ENCODE results near the gene TMEM204. TPM values are rescaled to one million over a fixed set of nuclear protein-coding genes. Genes with fewer than 3 reads are reported as not detected.

The TMEM204 gene
- total RNA-seq, 1 experiment from 2014 or later: not detected

DNA sequence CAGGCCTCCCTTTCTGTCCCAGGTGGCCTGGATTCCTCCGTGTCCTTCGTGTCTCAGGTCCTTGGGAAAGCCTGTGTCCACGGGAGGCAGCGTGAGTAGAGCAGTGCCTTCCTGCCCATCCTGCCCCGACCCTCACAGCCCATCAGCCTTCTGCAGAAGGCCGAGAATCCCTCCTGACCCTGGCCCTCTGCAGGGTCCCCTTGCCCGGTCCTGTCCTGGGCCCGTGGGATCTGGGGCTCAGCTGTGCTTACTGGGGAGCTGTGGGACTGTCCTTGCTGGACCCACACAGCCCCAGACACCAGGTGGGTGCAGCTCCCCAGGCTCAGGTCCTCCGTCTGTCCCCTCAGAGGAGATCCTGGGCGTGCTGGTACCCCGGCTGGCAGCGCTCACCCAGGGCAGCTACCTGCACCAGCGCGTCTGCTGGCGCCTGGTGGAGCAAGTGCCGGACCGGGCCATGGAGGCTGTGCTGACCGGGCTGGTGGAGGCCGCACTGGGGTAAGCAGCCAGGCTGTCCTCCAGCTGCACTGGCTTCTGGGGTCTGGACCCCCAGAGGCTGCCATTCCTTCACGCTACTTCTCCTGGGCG, 36.4 kb upstream of the TMEM204 start:
- in situ Hi-C loops (cut with HindIII; ENCODE audit: low pct_unique_long_range_greater_than_20kb, low sequenced_read_pairs): no loop called here

DNA sequence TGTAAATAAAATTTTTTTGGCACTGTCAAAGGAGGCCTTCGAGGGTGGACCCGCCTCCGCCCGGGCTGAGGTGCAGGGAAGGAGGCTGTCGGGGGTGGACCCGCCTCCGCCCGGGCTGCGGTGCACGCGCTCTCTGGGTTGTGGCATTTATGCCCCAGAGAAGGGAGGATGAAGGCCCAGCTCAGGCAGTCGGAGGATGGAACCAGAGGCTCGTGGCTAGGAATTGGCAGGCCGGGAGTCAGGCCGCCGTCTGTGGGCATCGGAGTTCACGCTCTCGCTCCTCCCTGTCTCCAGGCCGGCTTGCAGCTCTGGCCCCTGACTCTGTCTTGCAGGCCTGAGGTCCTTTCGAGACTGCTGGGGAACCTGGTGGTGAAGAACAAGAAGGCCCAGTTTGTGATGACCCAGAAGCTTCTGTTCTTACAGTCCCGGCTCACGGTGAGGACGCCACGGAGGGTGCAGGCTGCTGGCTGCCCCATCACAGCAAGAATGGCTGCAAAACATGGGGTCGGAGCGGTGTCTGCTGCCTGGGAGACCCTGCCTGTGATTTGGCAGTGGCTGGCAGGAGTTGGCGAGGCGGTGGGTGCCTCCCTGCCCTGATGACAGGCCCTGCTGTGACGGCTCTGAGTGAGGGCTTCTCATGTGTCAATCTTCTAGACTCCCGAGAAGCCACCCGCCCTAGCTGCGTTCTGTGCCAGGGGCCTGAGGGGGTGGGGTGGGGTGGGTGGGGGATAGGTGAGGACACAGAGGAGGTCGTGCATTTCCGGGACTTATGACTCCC, 34.4 kb upstream of the TMEM204 start:
- no peak for DNase-seq (ENCODE audit: low read depth)
- in situ Hi-C loops (cut with HindIII; ENCODE audit: low pct_unique_long_range_greater_than_20kb, low sequenced_read_pairs): no loop called here

More for the DNA sequence above, 36.4 kb upstream of the TMEM204 start:
- no peak for DNase-seq (ENCODE audit: low read depth)

DNA sequence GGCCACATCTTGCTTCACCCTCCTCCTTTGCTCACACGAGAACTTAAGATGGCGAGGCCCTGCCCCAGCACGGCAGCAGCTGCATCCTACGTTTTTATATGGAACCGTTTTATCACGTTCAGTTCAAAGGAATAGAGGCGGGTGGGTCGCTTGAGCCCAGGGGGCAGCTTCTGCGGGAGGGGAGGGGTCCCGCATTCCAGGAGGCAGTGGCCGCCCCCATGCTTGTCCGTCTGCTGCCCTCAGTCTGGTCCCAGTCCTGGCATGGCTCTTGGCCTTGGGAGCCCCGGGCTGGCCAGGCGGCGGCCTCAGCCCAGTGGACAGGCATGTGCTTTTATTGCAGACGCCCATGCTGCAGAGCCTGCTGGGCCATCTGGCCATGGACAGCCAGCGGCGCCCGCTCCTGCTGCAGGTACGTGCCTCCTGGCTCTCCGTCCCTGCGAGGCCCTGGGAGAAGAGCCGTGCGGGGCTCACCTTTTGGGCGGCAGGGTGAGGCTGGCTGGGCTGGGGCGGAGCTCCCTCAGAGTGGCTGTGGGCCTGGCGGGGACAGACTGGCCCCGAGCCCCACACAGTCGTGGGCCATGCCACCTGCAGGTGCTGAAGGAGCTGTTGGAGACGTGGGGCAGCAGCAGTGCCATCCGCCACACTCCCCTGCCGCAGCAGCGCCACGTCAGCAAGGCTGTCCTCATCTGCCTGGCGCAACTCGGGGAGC, 33.6 kb upstream of the TMEM204 start:
- DNase-seq (ENCODE audit: low read depth): no peak
- in situ Hi-C loops (cut with HindIII; ENCODE audit: low pct_unique_long_range_greater_than_20kb, low sequenced_read_pairs): no loop called here

DNA sequence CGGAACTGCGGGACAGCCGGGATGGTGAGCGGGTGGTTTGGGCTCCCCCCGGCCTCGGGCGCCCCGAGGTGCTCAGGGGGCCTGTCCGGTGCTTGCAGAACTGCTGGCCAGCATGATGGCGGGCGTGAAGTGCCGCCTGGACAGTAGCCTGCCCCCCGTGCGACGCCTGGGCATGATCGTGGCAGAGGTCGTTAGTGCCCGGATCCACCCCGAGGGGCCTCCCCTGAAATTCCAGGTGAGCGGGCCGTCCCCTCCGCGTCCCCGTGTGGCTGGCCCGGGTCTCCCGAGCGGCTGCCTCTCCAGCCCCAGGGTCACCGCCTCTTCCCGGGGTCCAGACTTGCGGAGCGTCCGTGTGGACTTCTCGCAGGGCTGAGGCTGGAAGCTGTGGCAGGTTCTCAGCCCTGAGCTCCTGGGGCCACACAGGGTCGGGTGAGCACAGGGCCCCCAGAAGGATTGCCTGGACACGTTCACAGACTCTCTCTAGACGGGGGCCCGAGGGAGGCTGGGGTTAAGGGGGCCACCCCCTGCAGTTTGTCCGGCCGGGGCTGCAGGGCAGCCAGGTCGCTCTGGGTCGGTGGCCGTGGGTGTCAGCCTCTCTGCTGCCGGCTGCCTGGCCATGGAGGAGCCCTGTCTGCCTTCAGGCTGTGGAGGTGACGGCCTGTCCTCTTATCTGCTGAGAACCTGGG, 32.9 kb upstream of the TMEM204 start:
- in situ Hi-C loops (cut with HindIII; ENCODE audit: low pct_unique_long_range_greater_than_20kb, low sequenced_read_pairs): no loop called here
- DNase-seq (ENCODE audit: low read depth): no peak

DNA sequence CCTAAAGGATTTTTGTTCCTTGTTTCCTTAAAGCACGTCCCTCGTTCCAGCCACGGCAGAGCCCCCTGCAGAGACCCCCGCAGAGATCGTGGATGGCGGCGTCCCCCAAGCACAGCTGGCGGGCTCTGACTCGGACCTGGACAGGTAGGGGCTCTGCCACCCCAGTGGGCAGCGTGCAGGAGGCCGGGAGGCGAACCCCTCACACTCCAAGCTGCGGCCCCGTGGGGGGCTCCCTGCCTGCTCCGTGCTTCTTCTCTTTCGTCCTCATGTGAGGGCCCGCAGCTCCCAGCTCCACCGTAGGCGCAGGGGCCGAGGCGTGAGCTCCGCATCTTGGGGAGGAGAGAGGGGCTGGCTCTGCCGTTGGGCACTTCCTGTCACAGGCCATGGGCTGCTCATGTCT, 31.8 kb upstream of the TMEM204 start:
- in situ Hi-C loops (cut with HindIII; ENCODE audit: low pct_unique_long_range_greater_than_20kb, low sequenced_read_pairs): no loop called here
- no peak for DNase-seq (ENCODE audit: low read depth)

DNA sequence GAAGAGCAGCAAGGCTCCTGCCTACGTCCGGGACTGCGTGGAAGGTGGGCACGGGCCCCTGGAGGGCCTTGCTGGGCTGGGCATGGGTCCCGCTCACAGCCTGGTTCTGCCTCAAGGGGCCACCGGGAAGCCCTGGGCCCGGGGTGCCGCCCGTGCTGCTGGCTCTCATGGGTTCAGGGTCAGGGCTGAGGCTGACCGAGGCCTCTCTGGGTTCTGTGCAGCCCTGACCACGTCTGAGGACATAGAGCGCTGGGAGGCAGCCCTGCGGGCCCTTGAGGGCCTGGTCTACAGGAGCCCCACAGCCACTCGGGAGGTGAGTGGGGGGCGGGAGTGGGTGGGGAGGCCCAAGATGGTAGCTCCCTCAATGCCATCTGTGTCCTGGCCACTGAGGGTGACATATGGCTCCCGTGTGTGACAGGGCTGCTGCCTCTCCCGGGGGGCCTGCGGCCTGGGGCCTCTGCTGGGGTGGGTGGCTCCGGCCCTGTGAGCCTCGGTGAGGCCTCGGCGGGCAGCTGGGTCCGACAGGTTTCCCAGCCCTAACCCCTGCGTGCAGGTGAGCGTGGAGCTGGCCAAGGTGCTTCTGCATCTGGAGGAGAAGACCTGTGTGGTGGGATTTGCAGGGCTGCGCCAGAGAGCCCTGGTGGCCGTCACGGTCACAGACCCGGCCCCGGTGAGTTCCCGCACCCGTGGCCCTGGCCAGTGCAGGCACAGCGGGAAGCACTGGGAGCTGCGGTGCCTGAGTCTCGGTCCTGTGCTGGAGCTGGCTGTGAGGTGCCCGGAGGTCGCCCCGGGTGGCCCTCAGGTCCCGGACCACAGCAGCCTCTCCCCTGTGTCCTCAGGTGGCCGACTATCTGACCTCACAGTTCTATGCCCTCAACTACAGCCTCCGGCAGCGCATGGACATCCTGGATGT, 31.1 kb upstream of the TMEM204 start:
- DNase-seq (ENCODE audit: low read depth): no peak
- in situ Hi-C loops (cut with HindIII; ENCODE audit: low pct_unique_long_range_greater_than_20kb, low sequenced_read_pairs): no loop called here

DNA sequence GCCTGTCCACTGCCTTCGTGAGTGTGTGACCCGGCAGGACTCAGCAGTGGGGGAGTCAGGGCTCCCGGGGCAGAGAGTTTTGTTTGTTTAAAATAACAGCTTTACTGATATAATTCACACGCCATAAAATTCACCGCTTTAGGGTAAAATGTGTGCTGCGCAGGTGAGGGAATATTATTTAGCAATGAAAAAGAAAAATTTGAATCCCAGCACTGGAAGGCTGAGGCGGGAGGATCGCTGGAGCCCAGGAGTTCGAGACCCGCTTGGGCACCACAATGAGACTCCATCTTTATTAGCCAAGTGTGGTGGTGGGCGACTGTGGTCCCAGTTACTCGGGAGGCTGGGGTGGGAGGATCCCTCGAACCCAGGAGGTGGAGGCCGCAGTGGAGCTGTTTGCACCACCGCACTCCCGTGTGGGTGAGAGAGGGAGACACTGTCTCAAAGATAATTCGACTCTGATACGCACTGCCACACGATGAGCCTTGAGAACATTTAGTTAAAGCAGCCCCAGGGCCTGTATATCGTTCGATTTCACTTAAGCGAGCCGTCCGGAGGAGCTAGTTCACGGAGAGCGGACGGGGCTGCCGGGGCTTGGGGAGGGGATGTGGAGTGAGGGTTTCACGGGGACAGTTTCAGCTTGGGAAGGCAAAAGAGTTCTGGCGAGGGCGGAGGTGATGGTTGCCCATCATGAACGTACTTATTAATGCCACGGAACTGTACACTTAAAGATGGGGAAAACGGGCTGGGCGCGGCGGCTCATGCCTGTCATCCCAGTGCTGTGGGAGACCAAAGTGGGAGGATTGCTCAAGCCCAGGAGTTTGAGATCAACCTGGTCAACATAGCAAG, 30.1 kb upstream of the TMEM204 start:
- in situ Hi-C loops (cut with HindIII; ENCODE audit: low pct_unique_long_range_greater_than_20kb, low sequenced_read_pairs): no loop called here
- no peak for DNase-seq (ENCODE audit: low read depth)

DNA sequence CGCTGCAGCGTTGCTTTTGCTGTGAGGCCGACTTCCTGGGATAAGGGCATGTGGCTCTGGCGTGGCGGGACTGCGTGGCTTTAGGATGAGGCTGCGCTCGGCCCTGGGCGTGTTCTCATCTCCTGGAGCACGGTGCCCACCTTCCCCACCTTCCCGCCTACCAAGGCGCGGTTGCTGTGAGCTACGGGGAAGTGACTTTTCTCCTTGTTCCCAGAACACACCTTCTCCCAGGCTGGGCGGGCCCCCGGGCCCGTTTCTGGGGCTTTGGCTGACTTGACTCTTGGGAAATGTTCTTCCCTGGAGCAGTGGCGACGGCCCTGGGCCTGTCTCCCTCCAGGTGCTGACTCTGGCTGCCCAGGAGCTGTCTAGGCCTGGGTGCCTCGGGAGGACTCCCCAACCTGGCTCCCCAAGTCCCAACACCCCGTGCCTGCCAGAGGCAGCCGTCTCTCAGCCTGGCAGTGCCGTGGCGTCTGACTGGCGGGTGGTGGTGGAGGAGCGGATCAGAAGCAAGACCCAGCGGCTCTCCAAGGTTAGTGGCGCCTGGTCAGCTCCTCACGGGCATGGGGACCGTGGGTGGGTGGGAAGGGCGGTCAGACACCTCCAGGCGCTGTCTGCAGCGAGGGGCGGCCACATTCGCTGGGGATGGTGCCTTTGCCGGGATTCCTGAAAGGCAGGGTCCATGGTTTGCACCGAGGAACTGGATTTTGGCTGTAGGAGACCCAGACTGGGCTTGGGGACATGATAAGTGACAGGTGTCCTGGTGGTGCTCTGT, 28.2 kb upstream of the TMEM204 start:
- in situ Hi-C loops (cut with HindIII; ENCODE audit: low pct_unique_long_range_greater_than_20kb, low sequenced_read_pairs): no loop called here
- no peak for DNase-seq (ENCODE audit: low read depth)

DNA sequence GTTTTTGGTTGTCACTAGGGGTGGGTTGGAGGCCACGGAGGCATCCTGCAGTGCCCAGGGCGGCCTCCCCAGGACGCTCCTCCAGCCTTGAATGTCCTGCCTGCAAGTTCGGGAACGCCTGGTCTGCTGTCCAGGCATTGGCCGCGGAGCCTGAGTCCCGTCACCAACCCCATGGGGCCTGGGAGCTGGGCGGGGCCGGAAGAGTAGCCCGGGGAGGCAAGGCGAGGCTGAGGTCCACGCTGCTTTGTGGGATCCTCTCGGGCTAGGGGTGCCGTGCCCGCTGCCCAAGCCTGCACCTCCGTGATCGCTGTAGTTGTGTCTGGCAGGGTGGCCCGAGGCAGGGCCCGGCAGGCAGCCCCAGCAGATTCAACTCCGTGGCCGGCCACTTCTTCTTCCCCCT, 27.6 kb upstream of the TMEM204 start:
- in situ Hi-C loops (cut with HindIII; ENCODE audit: low pct_unique_long_range_greater_than_20kb, low sequenced_read_pairs): no loop called here
- no peak for DNase-seq (ENCODE audit: low read depth)

DNA sequence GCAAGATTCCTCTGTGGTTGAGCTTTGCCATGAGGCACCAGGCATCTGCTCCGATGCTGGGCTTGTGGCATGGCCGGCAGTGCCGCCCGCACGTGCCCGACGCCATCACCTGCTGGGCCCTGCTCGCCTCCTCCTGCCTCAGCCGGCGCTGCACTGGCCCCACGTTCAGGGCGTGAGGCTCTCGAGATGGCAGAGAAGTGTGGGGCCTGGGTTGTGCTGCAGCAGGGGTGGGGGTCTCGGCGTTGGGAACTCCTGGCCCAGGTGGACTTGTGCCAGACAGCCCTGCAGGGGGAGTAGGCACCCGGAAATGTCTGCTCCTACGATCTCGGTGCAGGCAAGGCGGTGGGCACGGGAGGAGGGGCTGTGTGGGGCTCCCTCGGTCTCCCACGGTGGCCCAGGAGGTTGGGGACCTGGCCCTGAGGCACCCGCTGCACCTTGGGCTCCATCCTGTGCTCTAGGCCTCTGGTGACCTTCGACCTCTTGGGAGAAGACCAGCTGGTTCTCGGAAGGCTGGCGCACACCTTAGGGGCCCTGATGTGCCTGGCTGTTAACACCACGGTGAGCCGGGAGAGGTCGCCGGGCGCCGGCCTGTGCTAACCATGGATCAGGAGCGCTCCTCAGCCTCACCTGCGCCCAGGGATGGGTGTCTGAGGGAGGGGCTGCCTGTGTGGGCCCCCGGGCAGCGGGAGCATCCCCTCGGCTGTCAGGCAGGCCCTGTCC, 26.8 kb upstream of the TMEM204 start:
- in situ Hi-C loops (cut with HindIII; ENCODE audit: low pct_unique_long_range_greater_than_20kb, low sequenced_read_pairs): no loop called here

DNA sequence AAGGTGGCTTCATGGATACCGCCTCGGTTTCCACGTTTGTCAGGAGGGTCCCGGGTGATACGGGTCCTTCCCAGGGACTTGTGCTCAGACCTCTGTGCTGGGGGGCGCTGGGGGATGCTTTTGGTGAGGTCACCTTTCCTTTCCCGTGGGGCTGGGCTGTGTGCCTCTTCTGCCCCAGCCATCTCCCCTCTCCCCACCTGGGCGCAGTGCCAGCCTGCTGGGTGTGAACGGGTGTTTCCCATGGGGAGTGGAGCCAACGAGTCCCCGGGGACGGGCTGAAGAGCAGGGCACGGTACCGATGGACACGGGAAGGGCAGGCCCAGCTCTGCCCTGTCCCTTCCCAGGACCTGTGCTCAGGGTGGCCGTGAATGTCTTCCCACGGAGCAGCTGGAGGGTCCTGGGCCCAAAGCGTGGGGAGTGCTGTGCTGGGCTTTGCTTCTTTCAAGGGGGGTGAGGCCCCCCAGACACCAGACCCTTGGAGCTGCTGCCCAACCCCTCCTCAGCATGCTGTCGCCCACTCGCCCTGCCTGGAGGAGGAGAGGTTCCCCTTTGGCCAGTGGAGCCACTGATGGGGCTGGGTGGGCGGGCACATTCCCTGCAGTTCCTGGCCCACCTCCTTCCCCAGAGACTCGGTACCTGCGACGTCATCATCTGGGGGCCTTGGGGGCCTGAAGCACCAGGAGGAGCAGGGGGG, 24.8 kb upstream of the TMEM204 start:
- in situ Hi-C loops (cut with HindIII; ENCODE audit: low pct_unique_long_range_greater_than_20kb, low sequenced_read_pairs): no loop called here
- no peak for DNase-seq (ENCODE audit: low read depth)

More for the DNA sequence above, 26.8 kb upstream of the TMEM204 start:
- no peak for DNase-seq (ENCODE audit: low read depth)

DNA sequence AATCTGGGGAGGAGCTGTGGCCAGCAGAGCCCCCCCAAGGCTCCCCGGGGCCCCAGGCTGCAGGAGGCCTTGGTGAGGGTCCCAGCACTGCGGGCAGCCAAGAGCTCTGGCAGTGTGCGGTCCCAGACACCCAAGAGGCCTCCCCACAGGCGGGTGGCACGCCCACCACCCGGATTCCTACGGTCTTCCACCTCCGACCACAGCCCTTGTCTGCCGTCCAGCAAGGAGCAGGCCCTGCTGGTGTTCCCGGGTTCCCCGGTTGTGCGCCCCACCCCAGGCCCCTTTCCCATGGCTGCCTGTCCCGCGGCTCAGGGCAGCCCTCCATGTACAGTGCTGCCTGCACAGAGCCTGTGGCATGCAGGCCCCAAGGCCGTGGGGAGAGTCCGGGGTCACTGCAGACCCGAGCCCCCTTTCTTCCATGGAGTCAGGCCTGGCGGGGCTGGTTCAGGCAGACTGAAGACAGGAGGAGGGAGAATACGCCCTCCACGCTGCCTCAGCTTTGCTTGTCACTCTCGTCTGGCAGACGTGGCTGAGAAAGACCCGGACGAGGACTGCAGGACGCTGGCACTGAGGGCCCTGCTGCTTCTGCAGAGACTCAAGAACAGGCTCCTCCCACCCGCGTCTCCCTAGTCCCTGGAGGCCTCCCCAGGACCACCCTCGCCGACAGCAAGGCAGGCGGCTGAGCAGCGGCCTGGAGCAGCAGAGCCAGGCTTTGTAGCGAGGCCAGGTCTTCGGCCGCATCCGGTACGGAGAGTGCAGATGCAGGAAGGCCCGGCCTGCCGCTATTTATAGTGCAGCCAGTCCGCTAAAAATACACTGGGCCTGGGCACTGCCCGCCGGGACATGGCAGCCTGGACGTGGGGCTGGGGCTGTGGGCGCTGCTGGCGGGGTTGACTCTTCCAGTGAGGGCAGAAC, 23.9 kb upstream of the TMEM204 start:
- in situ Hi-C loops (cut with HindIII; ENCODE audit: low pct_unique_long_range_greater_than_20kb, low sequenced_read_pairs): no loop called here
- DNase-seq (ENCODE audit: low read depth): no peak

DNA sequence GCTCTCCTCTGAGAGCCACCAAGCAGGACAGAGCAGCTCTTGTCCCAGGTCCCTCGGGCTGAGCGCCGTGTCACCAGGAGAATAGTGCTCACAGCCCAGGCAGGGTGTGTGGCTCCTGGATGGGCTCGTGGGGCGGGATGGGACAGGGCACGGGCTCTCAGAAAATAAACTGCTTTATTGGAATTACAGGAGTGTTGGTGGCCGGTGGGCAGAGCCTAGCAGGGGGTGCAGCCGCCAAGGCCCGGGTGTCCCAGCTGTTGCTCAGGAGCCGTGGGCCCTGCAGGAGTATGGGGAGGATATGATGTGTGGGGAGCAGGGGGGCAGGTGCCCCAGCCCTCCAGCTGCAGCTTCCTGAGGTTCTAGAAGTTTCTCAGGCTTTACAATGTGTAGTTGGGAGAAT, 23.2 kb upstream of the TMEM204 start:
- no peak for DNase-seq (ENCODE audit: low read depth)
- in situ Hi-C loops (cut with HindIII; ENCODE audit: low pct_unique_long_range_greater_than_20kb, low sequenced_read_pairs): no loop called here

DNA sequence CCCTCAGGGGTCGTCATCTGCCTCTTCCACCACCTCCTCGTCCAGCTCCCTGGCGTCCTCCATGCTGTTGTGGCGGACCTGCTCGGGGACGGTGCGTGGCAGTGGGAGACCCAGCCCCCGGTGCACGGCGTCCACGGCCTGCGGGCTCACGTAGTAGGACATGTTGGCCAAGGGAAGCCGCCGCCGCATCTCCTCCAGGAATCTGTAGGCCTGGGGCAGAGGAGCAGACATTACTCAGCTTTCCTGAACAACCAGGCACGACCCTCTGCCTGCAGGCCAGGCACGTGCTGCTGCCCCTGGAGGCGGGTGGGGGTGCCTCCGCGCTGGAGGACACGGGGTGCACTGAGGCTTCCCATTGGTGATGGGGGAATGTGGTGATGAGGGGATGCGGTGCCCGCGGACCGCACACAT, 22.5 kb upstream of the TMEM204 start:
- in situ Hi-C loops (cut with HindIII; ENCODE audit: low pct_unique_long_range_greater_than_20kb, low sequenced_read_pairs): no loop called here
- no peak for DNase-seq (ENCODE audit: low read depth)
